Neural progenitor cell (in vitro differentiated cells): ENCODE measurements around the gene SDR39U1. TPM values are rescaled to one million over a fixed set of nuclear protein-coding genes. Genes with fewer than 3 reads are reported as not detected.
A peak's percentile ranks its signal among the peaks of the same experiment; 100 is the strongest.

Experiments
- DNase-seq: peaks from one replicate; pipeline ENCODE4 v3.0.0-alpha.2; 2016; ENCODE audit warnings: low spot score
- H2AFZ ChIP-seq: fragments of 200-600 bp; sonication (generic); replicated peaks from 2 replicates; pipeline ENCODE4 v1.6.1; 2016; ENCODE audit warnings: antibody characterized with exemption
- H3F3A ChIP-seq: fragments of 200-600 bp; sonication (generic); 2 replicates; pipeline ENCODE4 v1.6.1; 2016; ENCODE audit warnings: antibody characterized with exemption, low read depth
- H3K27ac ChIP-seq: fragments of 200-600 bp; sonication (generic); 2 replicates; pipeline ENCODE4 v1.5.1; 2016; ENCODE audit warnings: mild to moderate bottlenecking
- H3K27me3 ChIP-seq: fragments of 200-600 bp; sonication (generic); 2 replicates; pipeline ENCODE4 v1.6.1; 2016; ENCODE audit warnings: mild to moderate bottlenecking, moderate library complexity
- H3K36me3 ChIP-seq: fragments of 200-600 bp; sonication (generic); 2 replicates; pipeline ENCODE4 v1.5.1; 2016
- H3K4me1 ChIP-seq: fragments of 200-600 bp; sonication (generic); 2 replicates; pipeline ENCODE4 v1.6.1; 2016; ENCODE audit warnings: mixed run types
- H3K4me2 ChIP-seq: fragments of 200-600 bp; sonication (generic); 2 replicates; pipeline ENCODE4 v1.6.1; 2016
- H3K4me3 ChIP-seq: fragments of 200-600 bp; sonication (generic); 2 replicates; pipeline ENCODE4 v1.5.1; 2016
- H3K79me2 ChIP-seq: fragments of 200-600 bp; sonication (generic); 2 replicates; pipeline ENCODE4 v1.6.1; 2016; ENCODE audit warnings: low read depth
- H3K9ac ChIP-seq: fragments of 200-600 bp; sonication (generic); 2 replicates; pipeline ENCODE4 v1.6.1; 2016
- H3K9me3 ChIP-seq: fragments of 200-600 bp; sonication (generic); 2 replicates; pipeline ENCODE4 v1.5.1; 2016; ENCODE audit warnings: low read depth
- H4K20me1 ChIP-seq: fragments of 200-600 bp; sonication (generic); 2 replicates; pipeline ENCODE4 v1.6.1; 2016; ENCODE audit warnings: low read depth
- H3K27ac Mint-ChIP-seq: 3 replicates; pipeline ENCODE4 v1.8.0; 2021; ENCODE audit warnings: mixed read lengths
- H3K27me3 Mint-ChIP-seq: 2 replicates; pipeline ENCODE4 v1.8.0; 2022; ENCODE audit warnings: low read depth, mild to moderate bottlenecking, inconsistent platforms, moderate library complexity, mixed read lengths; ENCODE audit not compliant: insufficient read depth
- H3K36me3 Mint-ChIP-seq: 3 replicates; pipeline ENCODE4 v1.8.0; 2021; ENCODE audit warnings: mixed read lengths
- H3K4me1 Mint-ChIP-seq: 3 replicates; pipeline ENCODE4 v1.8.0; 2021; ENCODE audit warnings: mixed read lengths
- H3K4me3 Mint-ChIP-seq: 3 replicates; pipeline ENCODE4 v1.8.0; 2021; ENCODE audit warnings: mild to moderate bottlenecking, moderate library complexity, mixed read lengths
- H3K9me3 Mint-ChIP-seq: 3 replicates; pipeline ENCODE4 v1.8.0; 2020; ENCODE audit warnings: mixed read lengths
- CTCF ChIP-seq: fragments of 200-600 bp; sonication (generic); IDR thresholded peaks from 2 replicates; pipeline ENCODE4 v1.5.1; 2017; ENCODE audit warnings: antibody characterized with exemption, mild to moderate bottlenecking
- EZH2 ChIP-seq: fragments of 200-600 bp; sonication (generic); IDR thresholded peaks from 2 replicates; pipeline ENCODE4 v1.6.1; 2017; ENCODE audit warnings: antibody characterized with exemption, mild to moderate bottlenecking, moderate library complexity
- EZH2phosphoT487 ChIP-seq: fragments of 200-600 bp; sonication (generic); IDR thresholded peaks from 2 replicates; pipeline ENCODE4 v1.6.1; 2017; ENCODE audit warnings: antibody characterized with exemption
- total RNA-seq: library from RNA; depleted of rRNA; stranded (reverse); fragments of >200 nt; gene quantifications from 2 replicates; pipeline ENCODE4 v1.2.3, GENCODE V29; 2015; ENCODE audit warnings: low replicate concordance

SDR39U1 gene
- total RNA-seq, 1 donor from 2014 or later, result 19.0 TPM

GRCh38 chr14:24416254-24416931 lies 26.2 kb downstream of the SDR39U1 start:
- H3K9me3 ChIP-seq, result no peaks in the 10 kb centered on the region
- Mint-ChIP-seq H3K9me3 (no peaks in the 10 kb centered on the region), H3K36me3 (peaks cover 5% of the 10 kb centered on the region), H3K27ac (peak overlapping the region; percentile 81), H3K4me3 (no peak overlapping the region), H3K27me3 (peaks cover 5% of the 10 kb centered on the region), H3K4me1 (peaks cover 3% of the 10 kb centered on the region)
- DNase-seq, result no peak
- no peaks in the 10 kb centered on the region for H3F3A ChIP-seq
- peaks cover 8% of the 10 kb centered on the region for H4K20me1 ChIP-seq
- no peak overlapping the region for H3K4me3 ChIP-seq
- no peak overlapping the region for H3K27ac ChIP-seq
- H3K36me3 ChIP-seq, result no peaks in the 10 kb centered on the region
- H3K79me2 ChIP-seq, result no peaks in the 10 kb centered on the region
- no peak for TF ChIP-seq EZH2
- TF ChIP-seq EZH2phosphoT487, result no peak
- TF ChIP-seq CTCF, result no peak
- H3K27me3 ChIP-seq, result peaks cover 24% of the 10 kb centered on the region
- no peak overlapping the region for H2AFZ ChIP-seq
- no peak overlapping the region for H3K9ac ChIP-seq
- H3K4me1 ChIP-seq, result no peaks in the 10 kb centered on the region
- no peak overlapping the region for H3K4me2 ChIP-seq

- H3K36me3 Mint-ChIP-seq, result peaks cover 6% of the 10 kb centered on the region
- peaks cover 3% of the 10 kb centered on the region for H3K4me1 Mint-ChIP-seq
- DNase-seq, result no peak
- TF ChIP-seq EZH2phosphoT487 (no peak), EZH2 (no peak), CTCF (no peak)
- H3K4me2 ChIP-seq, result no peak overlapping the region
- no peak overlapping the region for H2AFZ ChIP-seq
- no peaks in the 10 kb centered on the region for H3K36me3 ChIP-seq
- H3K4me1 ChIP-seq, result no peaks in the 10 kb centered on the region
- H4K20me1 ChIP-seq, result peaks cover 8% of the 10 kb centered on the region
- no peaks in the 10 kb centered on the region for H3K9me3 Mint-ChIP-seq
- H3K4me3 Mint-ChIP-seq, result no peak overlapping the region
- no peaks in the 10 kb centered on the region for H3K9me3 ChIP-seq
- no peak overlapping the region for H3K27ac Mint-ChIP-seq
- H3K79me2 ChIP-seq, result no peaks in the 10 kb centered on the region
- H3K27me3 Mint-ChIP-seq, result peaks cover 7% of the 10 kb centered on the region
- no peak overlapping the region for H3K9ac ChIP-seq
- H3K4me3 ChIP-seq, result no peak overlapping the region
- H3F3A ChIP-seq, result no peaks in the 10 kb centered on the region
- H3K27me3 ChIP-seq, result peaks cover 18% of the 10 kb centered on the region
- H3K27ac ChIP-seq, result no peak overlapping the region
These were observed 26.9 kb downstream of the SDR39U1 start for GRCh38 chr14:24415421-24416253.

- TF ChIP-seq CTCF (no peak), EZH2phosphoT487 (no peak), EZH2 (no peak)
- no peak overlapping the region for H3K27ac ChIP-seq
- no peaks in the 10 kb centered on the region for H3K9me3 ChIP-seq
- H3K27me3 ChIP-seq, result peaks cover 11% of the 10 kb centered on the region
- no peak overlapping the region for H3K4me3 Mint-ChIP-seq
- H3K27ac Mint-ChIP-seq, result no peak overlapping the region
- H3K9ac ChIP-seq, result no peak overlapping the region
- no peak overlapping the region for H3K4me2 ChIP-seq
- H3K4me1 ChIP-seq, result no peaks in the 10 kb centered on the region
- H3K9me3 Mint-ChIP-seq, result no peaks in the 10 kb centered on the region
- H3K27me3 Mint-ChIP-seq, result peaks cover 8% of the 10 kb centered on the region
- peaks cover 3% of the 10 kb centered on the region for H3K4me1 Mint-ChIP-seq
- H4K20me1 ChIP-seq, result peaks cover 8% of the 10 kb centered on the region
- no peak overlapping the region for H2AFZ ChIP-seq
- no peaks in the 10 kb centered on the region for H3K36me3 ChIP-seq
- H3K79me2 ChIP-seq, result no peaks in the 10 kb centered on the region
- H3K36me3 Mint-ChIP-seq, result peaks cover 6% of the 10 kb centered on the region
- DNase-seq, result no peak
- no peaks in the 10 kb centered on the region for H3F3A ChIP-seq
- no peak overlapping the region for H3K4me3 ChIP-seq
These were observed 27.7 kb downstream of the SDR39U1 start for GRCh38 chr14:24414732-24415420.
